IMR-90 (cell line): ENCODE measurements around the gene TENT4B. TPM values are rescaled to one million over a fixed set of nuclear protein-coding genes. Genes with fewer than 3 reads are reported as not detected.

Experiments
- ATAC-seq: fragments of 200-7000 bp; cut with Tn5 transposase; 2 replicates; pipeline ENCODE4 v1.9.1; 2020; ENCODE audit warnings: low read depth, mild to moderate bottlenecking, moderate library complexity
- BruUV-seq: library from RNA; stranded (reverse); fragments of 400-500 nt; replicated peaks from 2 replicates; lab custom pipeline; 2021; lab: Mats Ljungman, UMichigan
- CTCF ChIA-PET: fragments of 300-600 bp; formaldehyde crosslinking; extraction: SDS; loops from one replicate; lab custom pipeline; 2021; ENCODE audit warnings: antibody characterized with exemption; lab: Yijun Ruan, JAX
- POLR2A ChIA-PET: fragments of 300-600 bp; sonication (Branson Sonifier 250); formaldehyde crosslinking; loops from one replicate; lab custom pipeline; 2022; ENCODE audit warnings: antibody characterized with exemption; ENCODE audit not compliant: unreplicated experiment; lab: Charles Lee
- DNase-seq: peaks from one replicate; pipeline ENCODE4 v3.0.0; 2013
- H2AFZ ChIP-seq: replicated peaks from 2 replicates; pipeline ENCODE3; 2013; ENCODE audit warnings: low read length, mild to moderate bottlenecking; ENCODE audit not compliant: poor library complexity
- H2AK5ac ChIP-seq: 2 replicates; pipeline ENCODE4 v1.6.1; 2013; ENCODE audit warnings: low read depth, low read length, inconsistent platforms
- H2AK9ac ChIP-seq: replicated peaks from 2 replicates; pipeline ENCODE3; 2013; ENCODE audit warnings: mild to moderate bottlenecking, low read depth, low read length, moderate library complexity; ENCODE audit not compliant: poor library complexity
- H2BK120ac ChIP-seq: 2 replicates; pipeline ENCODE4 v1.6.1; 2013; ENCODE audit warnings: low read depth, low read length, inconsistent platforms
- H2BK15ac ChIP-seq: 3 replicates; pipeline ENCODE4 v1.6.1; 2013; ENCODE audit warnings: low read depth, low read length, inconsistent platforms
- H2BK20ac ChIP-seq: 2 replicates; pipeline ENCODE4 v1.6.1; 2013; ENCODE audit warnings: low read depth, mild to moderate bottlenecking, inconsistent platforms, low read length, moderate library complexity
- H2BK5ac ChIP-seq: 2 replicates; pipeline ENCODE4 v1.6.1; 2013; ENCODE audit warnings: mild to moderate bottlenecking, low read depth, low read length, inconsistent platforms; ENCODE audit not compliant: poor library complexity, severe bottlenecking
- H3K14ac ChIP-seq: replicated peaks from 2 replicates; pipeline ENCODE4 v1.6.1; 2013; ENCODE audit warnings: low read depth, low read length, inconsistent platforms
- H3K18ac ChIP-seq: 2 replicates; pipeline ENCODE4 v1.6.1; 2013; ENCODE audit warnings: low read depth, low read length, control low read depth
- H3K23ac ChIP-seq: 2 replicates; pipeline ENCODE4 v1.6.1; 2013; ENCODE audit warnings: low read depth, low read length, inconsistent platforms
- H3K27ac ChIP-seq: 2 replicates; pipeline ENCODE4 v1.5.1; 2013; ENCODE audit warnings: mild to moderate bottlenecking, control low read depth, low read length; ENCODE audit not compliant: insufficient read depth
- H3K27me3 ChIP-seq: 2 replicates; pipeline ENCODE4 v1.6.1; 2013; ENCODE audit warnings: low read length; ENCODE audit not compliant: control insufficient read depth, insufficient read depth
- H3K36me3 ChIP-seq: 2 replicates; pipeline ENCODE4 v1.6.1; 2013; ENCODE audit warnings: low read length, mixed read lengths; ENCODE audit not compliant: control insufficient read depth, insufficient read depth
- H3K4ac ChIP-seq: 2 replicates; pipeline ENCODE4 v1.6.1; 2013; ENCODE audit warnings: low read depth, low read length, inconsistent platforms
- H3K4me1 ChIP-seq: 2 replicates; pipeline ENCODE4 v1.6.1; 2013; ENCODE audit warnings: low read length, mixed read lengths; ENCODE audit not compliant: control insufficient read depth, insufficient read depth
- H3K4me2 ChIP-seq: 2 replicates; pipeline ENCODE4 v1.6.1; 2013; ENCODE audit warnings: low read depth, mild to moderate bottlenecking, control low read depth, low read length, moderate library complexity
- H3K4me3 ChIP-seq: 2 replicates; pipeline ENCODE4 v1.5.1; 2013; ENCODE audit warnings: low read depth, mild to moderate bottlenecking, control low read depth, low read length, moderate library complexity; ENCODE audit not compliant: insufficient read depth
- H3K56ac ChIP-seq: 2 replicates; pipeline ENCODE4 v1.6.1; 2013; ENCODE audit warnings: low read length, inconsistent platforms; ENCODE audit not compliant: insufficient read depth; ENCODE audit errors: extremely low read depth
- H3K79me1 ChIP-seq, 2 experiments: 2 replicates each; pipeline ENCODE4 v1.6.1; 2013; ENCODE audit warnings: low read length in 2 of 2, inconsistent platforms in 1 of 2, low read depth in 1 of 2
- H3K9ac ChIP-seq: 2 replicates; pipeline ENCODE4 v1.6.1; 2013; ENCODE audit warnings: low read depth, low read length, control low read depth
- H3K9me1 ChIP-seq: 2 replicates; pipeline ENCODE4 v1.6.1; 2013; ENCODE audit warnings: low read length, inconsistent platforms; ENCODE audit not compliant: insufficient read depth
- H3K9me3 ChIP-seq: 2 replicates; pipeline ENCODE4 v1.6.1; 2013; ENCODE audit warnings: low read length; ENCODE audit not compliant: control insufficient read depth, insufficient read depth
- H4K20me1 ChIP-seq: 2 replicates; pipeline ENCODE4 v1.6.1; 2013; ENCODE audit warnings: low read length, inconsistent platforms; ENCODE audit not compliant: insufficient read depth
- H4K5ac ChIP-seq: 2 replicates; pipeline ENCODE4 v1.6.1; 2013; ENCODE audit warnings: mild to moderate bottlenecking, low read depth, low read length, control low read depth
- H4K8ac ChIP-seq, 2 experiments: 2 replicates each; pipeline ENCODE4 v1.6.1; 2013; ENCODE audit warnings: low read depth in 2 of 2, low read length in 2 of 2, control low read depth in 1 of 2, inconsistent platforms in 1 of 2
- H4K91ac ChIP-seq: 2 replicates; pipeline ENCODE4 v1.6.1; 2013; ENCODE audit warnings: low read depth, low read length, inconsistent platforms; ENCODE audit not compliant: insufficient read depth
- CTCF ChIP-seq: conservative IDR thresholded peaks from 2 replicates; pipeline ENCODE4 v1.5.1; 2012; ENCODE audit warnings: mild to moderate bottlenecking, low read depth, low read length, improper control_type of control experiment
- WGBS, 2 experiments: methylation state at CpG; one replicate each; pipeline versions ENCODE4 v1.1.5 to v1.1.7; 2013; ENCODE audit warnings: missing lambda C conversion rate in 2 of 2; ENCODE audit not compliant: insufficient read length in 1 of 2; ENCODE audit errors: extremely low coverage in 2 of 2; 5-methylcytosine and 5-hydroxymethylcytosine counted together
- dilution Hi-C: fragments of 300-500 bp; cut with HindIII; formaldehyde crosslinking; loops from one replicate; pipeline ENCODE4 v1.14.3; 2018; ENCODE audit warnings: low sequenced_read_pairs; ENCODE audit not compliant: unreplicated experiment
- in situ Hi-C: fragments of 300-500 bp; cut with MboI; formaldehyde crosslinking; loops from 3 replicates; pipeline ENCODE4 v1.14.3; 2019; ENCODE audit warnings: low sequenced_read_pairs, inconsistent platforms, mixed read lengths
- intact Hi-C: fragments of 100-400 bp; cut with micrococcal nuclease; formaldehyde crosslinking; loops from 2 replicates; pipeline ENCODE4 v1.10.0; 2022
- polyA plus RNA-seq, 3 experiments: library from polyadenylated mRNA; depleted of rRNA; stranded (reverse); fragments of >200 nt; gene quantifications; 2 replicates each; pipeline ENCODE4 v1.2.3, GENCODE V29; 2012; ENCODE audit warnings: low replicate concordance in 1 of 3
- total RNA-seq: library from RNA; depleted of rRNA; stranded (reverse); fragments of >200 nt; gene quantifications from 2 replicates; pipeline ENCODE4 v1.2.3, GENCODE V29; 2012

Gene TENT4B
- total and polyA plus RNA-seq, 2 of the 4 experiments (the other 2 are of a cell fraction) = 4.1 to 7.0 TPM

GRCh38 chr16:50144211-50144610 is 8.9 kb upstream of the TENT4B start:
- Histone ChIP-seq H3K4ac (no peak overlapping the region), H3K36me3 (no peaks in the 10 kb centered on the region), H2BK15ac (no peak overlapping the region), H3K9me1 (no peaks in the 10 kb centered on the region), H3K4me2 (no peak overlapping the region), H3K27me3 (peaks cover 5% of the 10 kb centered on the region), H3K4me3 (no peak overlapping the region), H3K14ac (no peak overlapping the region), H3K4me1 (peaks cover 3% of the 10 kb centered on the region; the same call in 1 of the 2 replicates), H3K9me3 (no peaks in the 10 kb centered on the region), H2BK20ac (no peak overlapping the region), H3K56ac (no peak overlapping the region), H3K27ac (no peak overlapping the region), H3K9ac (no peak overlapping the region), H2BK5ac (no peak overlapping the region), H2AFZ (no peak overlapping the region), H2AK9ac (no peak overlapping the region), H3K23ac (no peak overlapping the region), H4K91ac (no peak overlapping the region), H4K8ac (no peak overlapping the region), H3K79me1 (no peaks in the 10 kb centered on the region), H4K5ac (no peak overlapping the region), H2AK5ac (no peak overlapping the region), H3K18ac (no peak overlapping the region), H4K20me1 (no peaks in the 10 kb centered on the region), H2BK120ac (no peak overlapping the region)
- POLR2A ChIA-PET = no interaction called here
- CTCF ChIA-PET = no interaction called here
- DNase-seq (no peak), ATAC-seq (no peak)
- TF ChIP-seq CTCF = no peak
- intact Hi-C loops = no loop called here
- WGBS, 2 experiments = no CpG with 5 or more reads among the region's 2 CpGs
- in situ Hi-C loops = no loop called here
- dilution Hi-C loops = no loop called here
- BruUV-seq = no TSS peak
